HepG2 (cell line): Measurements from ENCODE around the gene LINC00237. TPM values are rescaled to one million over a fixed set of nuclear protein-coding genes. Genes with fewer than 3 reads are reported as not detected.
A peak's percentile ranks its signal among the peaks of the same experiment; 100 is the strongest.

Source experiments
- ARNTL ChIP-seq: sonication (generic); formaldehyde crosslinking; IDR thresholded peaks from 2 replicates; pipeline ENCODE4 v1.4.0; 2020; ENCODE audit warnings: mild to moderate bottlenecking, missing genetic modification reagents
- BCL6 ChIP-seq: IDR thresholded peaks from 2 replicates; pipeline ENCODE4 v1.6.1; 2016; ENCODE audit warnings: missing genetic modification reagents, missing compliant biosample characterization
- EP300 ChIP-seq, 3 experiments: sonication (generic) in 1 of 3; formaldehyde crosslinking in 1 of 3; IDR thresholded peaks; 2 replicates each; pipeline versions ENCODE4 v1.5.1 to v1.6.1; 2011 to 2020; ENCODE audit warnings: low read depth in 2 of 3, low read length in 2 of 3, borderline replicate concordance in 1 of 3, improper control_type of control experiment in 1 of 3, mild to moderate bottlenecking in 1 of 3, missing genetic modification reagents in 1 of 3, moderate library complexity in 1 of 3
- FOSL2 ChIP-seq: sonication (generic); formaldehyde crosslinking; IDR thresholded peaks from 2 replicates; pipeline ENCODE4 v1.4.0; 2020; ENCODE audit warnings: missing genetic modification reagents
- FOXJ3 ChIP-seq: sonication (generic); formaldehyde crosslinking; IDR thresholded peaks from 2 replicates; pipeline ENCODE4 v1.4.0; 2020; ENCODE audit warnings: missing genetic modification reagents, mild to moderate bottlenecking, borderline replicate concordance
- FOXO4 ChIP-seq: sonication (generic); formaldehyde crosslinking; conservative IDR thresholded peaks from 2 replicates; pipeline ENCODE4 v1.8.1; 2023; ENCODE audit warnings: missing genetic modification reagents
- FOXP4 ChIP-seq: sonication (generic); formaldehyde crosslinking; IDR thresholded peaks from 2 replicates; pipeline ENCODE4 v1.4.0; 2020; ENCODE audit warnings: missing genetic modification reagents
- GTF3A ChIP-seq: sonication (generic); formaldehyde crosslinking; conservative IDR thresholded peaks from 2 replicates; pipeline ENCODE4 v1.4.0; 2020; ENCODE audit warnings: mild to moderate bottlenecking, missing genetic modification reagents
- KDM3A ChIP-seq: IDR thresholded peaks from 2 replicates; pipeline ENCODE4 v1.6.1; 2018; ENCODE audit warnings: low read depth, missing compliant biosample characterization
- KLF15 ChIP-seq: sonication (generic); formaldehyde crosslinking; IDR thresholded peaks from 2 replicates; pipeline ENCODE4 v1.8.1; 2023; ENCODE audit warnings: borderline replicate concordance, mild to moderate bottlenecking, inconsistent platforms, missing genetic modification reagents, mixed read lengths
- MXD4 ChIP-seq: IDR thresholded peaks from 2 replicates; pipeline ENCODE4 v1.6.1; 2016; ENCODE audit warnings: mild to moderate bottlenecking, missing biosample characterization, missing genetic modification reagents
- SRF ChIP-seq: IDR thresholded peaks from 2 replicates; pipeline ENCODE4 v1.6.1; 2011; ENCODE audit warnings: mild to moderate bottlenecking, low read depth, low read length, moderate library complexity
- SRSF9 ChIP-seq: fragments of 200-400 bp; formaldehyde crosslinking; IDR thresholded peaks from 2 replicates; pipeline ENCODE4 v1.6.1; 2018; ENCODE audit warnings: borderline replicate concordance, mild to moderate bottlenecking, low read depth, low read length; ENCODE audit not compliant: insufficient read depth, poor library complexity, severe bottlenecking
- TOPORS ChIP-seq: sonication (generic); formaldehyde crosslinking; IDR thresholded peaks from 2 replicates; pipeline ENCODE4 v1.8.0; 2023; ENCODE audit warnings: mild to moderate bottlenecking, missing genetic modification reagents
- ZIK1 ChIP-seq: sonication (generic); formaldehyde crosslinking; IDR thresholded peaks from 2 replicates; pipeline ENCODE4 v1.5.0; 2020; ENCODE audit warnings: mild to moderate bottlenecking, low read depth, missing genetic modification reagents, borderline replicate concordance
- ZNF30 ChIP-seq: sonication (generic); formaldehyde crosslinking; IDR thresholded peaks from 2 replicates; pipeline ENCODE4 v1.5.0; 2020; ENCODE audit warnings: mild to moderate bottlenecking, missing genetic modification reagents
- ZNF589 ChIP-seq: sonication (generic); formaldehyde crosslinking; conservative IDR thresholded peaks from 2 replicates; pipeline ENCODE4 v1.8.0; 2022; ENCODE audit warnings: mild to moderate bottlenecking, moderate library complexity, missing genetic modification reagents
- ZNF629 ChIP-seq: sonication (generic); formaldehyde crosslinking; conservative IDR thresholded peaks from 2 replicates; pipeline ENCODE4 v1.5.0; 2020; ENCODE audit warnings: missing genetic modification reagents
- ZNF776 ChIP-seq: sonication (generic); formaldehyde crosslinking; IDR thresholded peaks from 2 replicates; pipeline ENCODE4 v1.4.0; 2020; ENCODE audit warnings: mild to moderate bottlenecking, missing genetic modification reagents
- polyA plus RNA-seq, 8 experiments: library from polyadenylated mRNA; depleted of rRNA in 3 of 8; stranded (reverse) in 7 of 8; unstranded in 1 of 8; fragments of >200 nt; fragmentation: Illumina TruSeq in 4 of 8; extraction: Trizol in 4 of 8; gene quantifications; 2 replicates each; pipeline versions ENCODE4 v1.2.1 to v1.2.3, GENCODE V29; 2011 to 2016; ENCODE audit warnings: low read depth in 4 of 8, missing spikeins in 1 of 8, mixed read lengths in 1 of 8; ENCODE audit not compliant: insufficient read depth in 1 of 8
- total RNA-seq, 5 experiments: library from RNA; depleted of rRNA; stranded (reverse); fragments of >200 nt; fragmentation: Illumina TruSeq; extraction: Trizol; gene quantifications; 2 replicates each; pipeline ENCODE4 v1.2.3, GENCODE V29; 2016; ENCODE audit warnings: low read depth in 1 of 5
- TF ChIP-seq, protein P1 (sequence below): sonication (generic); formaldehyde crosslinking; IDR thresholded peaks from 2 replicates; pipeline ENCODE4 v1.4.0; 2020; ENCODE audit warnings: mild to moderate bottlenecking, missing genetic modification reagents

LINC00237 gene
- total and polyA plus RNA-seq, 2 of the 13 experiments (the other 11 are each of a cell fraction or from before 2014, with no cell fraction given): not detected

- TF ChIP-seq ZNF589 (CRISPR knock-in tag) (peak; percentile 42; the same call in 1 of the 2 replicates), ZIK1 (CRISPR knock-in tag) (no peak), FOXO4 (no peak), KDM3A (CRISPR knock-in tag) (peak; percentile 78), FOXP4 (CRISPR knock-in tag) (peak; percentile 97), ZNF776 (CRISPR knock-in tag) (no peak), SRSF9 (no peak), SRF (no peak), ARNTL (CRISPR knock-in tag) (peak; percentile 79), FOSL2 (CRISPR knock-in tag) (peak; percentile 89), TOPORS (CRISPR knock-in tag) (no peak), GTF3A (CRISPR knock-in tag) (0 out of 2 replicates have a peak, but pooled peaks have one; percentile 44), ZNF30 (no peak), KLF15 (no peak), MXD4 (CRISPR knock-in tag) (peak; percentile 90; the same call in 1 of the 2 replicates), BCL6 (CRISPR knock-in tag) (peak; percentile 84), ZNF629 (peak; percentile 74), EP300 (IDR thresholded peaks at IDR 0.05; ENCODE audit: low read depth in 2 of 2, low read length in 2 of 2) (peak; percentile 90 to 97; a peak in 3 of 4 replicates), EP300 (CRISPR knock-in tag; IDR thresholded peaks at IDR 0.05; ENCODE audit: borderline replicate concordance) (peak; percentile 97), FOXJ3 (CRISPR knock-in tag) (peak; percentile 96)
- TF ChIP-seq, protein P1, sequence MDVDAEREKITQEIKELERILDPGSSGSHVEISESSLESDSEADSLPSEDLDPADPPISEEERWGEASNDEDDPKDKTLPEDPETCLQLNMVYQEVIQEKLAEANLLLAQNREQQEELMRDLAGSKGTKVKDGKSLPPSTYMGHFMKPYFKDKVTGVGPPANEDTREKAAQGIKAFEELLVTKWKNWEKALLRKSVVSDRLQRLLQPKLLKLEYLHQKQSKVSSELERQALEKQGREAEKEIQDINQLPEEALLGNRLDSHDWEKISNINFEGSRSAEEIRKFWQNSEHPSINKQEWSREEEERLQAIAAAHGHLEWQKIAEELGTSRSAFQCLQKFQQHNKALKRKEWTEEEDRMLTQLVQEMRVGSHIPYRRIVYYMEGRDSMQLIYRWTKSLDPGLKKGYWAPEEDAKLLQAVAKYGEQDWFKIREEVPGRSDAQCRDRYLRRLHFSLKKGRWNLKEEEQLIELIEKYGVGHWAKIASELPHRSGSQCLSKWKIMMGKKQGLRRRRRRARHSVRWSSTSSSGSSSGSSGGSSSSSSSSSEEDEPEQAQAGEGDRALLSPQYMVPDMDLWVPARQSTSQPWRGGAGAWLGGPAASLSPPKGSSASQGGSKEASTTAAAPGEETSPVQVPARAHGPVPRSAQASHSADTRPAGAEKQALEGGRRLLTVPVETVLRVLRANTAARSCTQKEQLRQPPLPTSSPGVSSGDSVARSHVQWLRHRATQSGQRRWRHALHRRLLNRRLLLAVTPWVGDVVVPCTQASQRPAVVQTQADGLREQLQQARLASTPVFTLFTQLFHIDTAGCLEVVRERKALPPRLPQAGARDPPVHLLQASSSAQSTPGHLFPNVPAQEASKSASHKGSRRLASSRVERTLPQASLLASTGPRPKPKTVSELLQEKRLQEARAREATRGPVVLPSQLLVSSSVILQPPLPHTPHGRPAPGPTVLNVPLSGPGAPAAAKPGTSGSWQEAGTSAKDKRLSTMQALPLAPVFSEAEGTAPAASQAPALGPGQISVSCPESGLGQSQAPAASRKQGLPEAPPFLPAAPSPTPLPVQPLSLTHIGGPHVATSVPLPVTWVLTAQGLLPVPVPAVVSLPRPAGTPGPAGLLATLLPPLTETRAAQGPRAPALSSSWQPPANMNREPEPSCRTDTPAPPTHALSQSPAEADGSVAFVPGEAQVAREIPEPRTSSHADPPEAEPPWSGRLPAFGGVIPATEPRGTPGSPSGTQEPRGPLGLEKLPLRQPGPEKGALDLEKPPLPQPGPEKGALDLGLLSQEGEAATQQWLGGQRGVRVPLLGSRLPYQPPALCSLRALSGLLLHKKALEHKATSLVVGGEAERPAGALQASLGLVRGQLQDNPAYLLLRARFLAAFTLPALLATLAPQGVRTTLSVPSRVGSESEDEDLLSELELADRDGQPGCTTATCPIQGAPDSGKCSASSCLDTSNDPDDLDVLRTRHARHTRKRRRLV: 0 out of 2 replicates have a peak, but pooled peaks have one; percentile 45
Measured at GRCh38 chr20:21134883-21135493, 28.8 kb upstream of the LINC00237 start (continued).
